ENCODE measurements around the gene PROZ. TPM values are rescaled to one million over a fixed set of nuclear protein-coding genes. Genes with fewer than 3 reads are reported as not detected.

The PROZ gene
- total RNA-seq, 2 experiments from 2014 or later = 0.19 TPM; not detected in 1

- no peaks in the 10 kb centered on the region for H3K4me1 Mint-ChIP-seq
- CTCF ChIA-PET = interaction anchor here (1.0 kb wide), 1 partner anchor 8 kb away, joined by 3 read pairs; no protein-coding TSS in a partner anchor
Measured at GRCh38 chr13:113140677-113141600, 17.5 kb upstream of the PROZ start.

GRCh38 chr13:113141601-113141970, 16.9 kb upstream of the PROZ start:
- Mint-ChIP-seq H3K4me1 (no peaks in the 10 kb centered on the region), H3K9me3 (peaks cover 2% of the 10 kb centered on the region), H3K36me3 (ENCODE audit: low read depth) (no peaks in the 10 kb centered on the region), H3K27me3 (peaks cover 4% of the 10 kb centered on the region), H3K27ac (no peak overlapping the region), H3K4me3 (no peak overlapping the region)
- ChIA-PET POLR2A (no interaction called here), CTCF (interaction anchor here (1.0 kb wide), 1 partner anchor 9 kb away, joined by 3 read pairs; no protein-coding TSS in a partner anchor)
- DNase-seq = no peak

More at GRCh38 chr13:113140677-113141600, 17.5 kb upstream of the PROZ start:
- H3K27me3 Mint-ChIP-seq = peaks cover 6% of the 10 kb centered on the region
- H3K27ac Mint-ChIP-seq = no peak overlapping the region
- H3K9me3 Mint-ChIP-seq = no peaks in the 10 kb centered on the region
- POLR2A ChIA-PET = no interaction called here
- DNase-seq = no peak
- no peaks in the 10 kb centered on the region for H3K36me3 Mint-ChIP-seq (ENCODE audit: low read depth)
- H3K4me3 Mint-ChIP-seq = no peak overlapping the region

- POLR2A ChIA-PET = no interaction called here
- CTCF ChIA-PET = interaction anchor here (0.6 to 0.7 kb wide), 3 partner anchors 16 to 103 kb away, joined by 3 to 5 read pairs (median 3); partner anchors contain the start of gene PCID2
Measured at GRCh38 chr13:113142876-113143275, 15.6 kb upstream of the PROZ start.

GRCh38 chr13:113143466-113144254, 14.8 kb upstream of the PROZ start:
- no peaks in the 10 kb centered on the region for H3K36me3 Mint-ChIP-seq (ENCODE audit: low read depth)
- no peaks in the 10 kb centered on the region for H3K27me3 Mint-ChIP-seq
- ChIA-PET POLR2A (no interaction called here), CTCF (interaction anchor here (0.6 kb wide), 2 partner anchors 15 to 104 kb away, joined by 3 read pairs; no protein-coding TSS in a partner anchor)
- H3K9me3 Mint-ChIP-seq = peaks cover 2% of the 10 kb centered on the region
- no peak for DNase-seq
- H3K27ac Mint-ChIP-seq = no peak overlapping the region
- no peaks in the 10 kb centered on the region for H3K4me1 Mint-ChIP-seq
- H3K4me3 Mint-ChIP-seq = no peak overlapping the region

More at GRCh38 chr13:113142876-113143275, 15.6 kb upstream of the PROZ start:
- H3K36me3 Mint-ChIP-seq (ENCODE audit: low read depth) = no peaks in the 10 kb centered on the region
- peaks cover 2% of the 10 kb centered on the region for H3K9me3 Mint-ChIP-seq
- peaks cover 1% of the 10 kb centered on the region for H3K27me3 Mint-ChIP-seq
- DNase-seq = no peak
- H3K4me3 Mint-ChIP-seq = no peak overlapping the region
- H3K27ac Mint-ChIP-seq = no peak overlapping the region
- no peaks in the 10 kb centered on the region for H3K4me1 Mint-ChIP-seq

GRCh38 chr13:113144255-113144629, 14.2 kb upstream of the PROZ start:
- Mint-ChIP-seq H3K4me3 (no peak overlapping the region), H3K27me3 (no peaks in the 10 kb centered on the region), H3K27ac (no peak overlapping the region), H3K4me1 (no peaks in the 10 kb centered on the region), H3K36me3 (ENCODE audit: low read depth) (no peaks in the 10 kb centered on the region), H3K9me3 (peaks cover 2% of the 10 kb centered on the region)
- POLR2A ChIA-PET = no interaction called here
- CTCF ChIA-PET = no interaction called here
- no peak for DNase-seq

GRCh38 chr13:113145496-113145895, 13.0 kb upstream of the PROZ start:
- DNase-seq = no peak
- H3K27me3 Mint-ChIP-seq = no peaks in the 10 kb centered on the region
- no peaks in the 10 kb centered on the region for H3K4me1 Mint-ChIP-seq
- CTCF ChIA-PET = interaction anchor here (0.6 to 1.1 kb wide), 2 partner anchors 14 to 239 kb away, joined by 3 read pairs; no protein-coding TSS in a partner anchor
- no peak overlapping the region for H3K27ac Mint-ChIP-seq
- H3K36me3 Mint-ChIP-seq (ENCODE audit: low read depth) = no peaks in the 10 kb centered on the region
- no peak overlapping the region for H3K4me3 Mint-ChIP-seq
- POLR2A ChIA-PET = no interaction called here
- H3K9me3 Mint-ChIP-seq = peaks cover 2% of the 10 kb centered on the region

- Mint-ChIP-seq H3K27ac (no peak overlapping the region), H3K4me1 (peaks cover under 1% of the 10 kb centered on the region), H3K9me3 (peaks cover 2% of the 10 kb centered on the region), H3K36me3 (ENCODE audit: low read depth) (no peaks in the 10 kb centered on the region), H3K4me3 (no peak overlapping the region), H3K27me3 (peaks cover under 1% of the 10 kb centered on the region)
- no peak for DNase-seq
- ChIA-PET CTCF (interaction anchor here (1.1 kb wide), 1 partner anchor 15 kb away, joined by 3 read pairs; no protein-coding TSS in a partner anchor), POLR2A (no interaction called here)
Measured at GRCh38 chr13:113145911-113146598, 12.4 kb upstream of the PROZ start.

GRCh38 chr13:113146750-113147149, 11.7 kb upstream of the PROZ start:
- Mint-ChIP-seq H3K27ac (no peak overlapping the region), H3K9me3 (peaks cover 2% of the 10 kb centered on the region), H3K27me3 (peaks cover 3% of the 10 kb centered on the region), H3K36me3 (ENCODE audit: low read depth) (no peaks in the 10 kb centered on the region), H3K4me1 (peaks cover 2% of the 10 kb centered on the region), H3K4me3 (no peak overlapping the region)
- ChIA-PET CTCF (no interaction called here), POLR2A (no interaction called here)
- no peak for DNase-seq

- no peak overlapping the region for H3K27ac Mint-ChIP-seq
- peaks cover 4% of the 10 kb centered on the region for H3K27me3 Mint-ChIP-seq
- no peaks in the 10 kb centered on the region for H3K36me3 Mint-ChIP-seq (ENCODE audit: low read depth)
- H3K9me3 Mint-ChIP-seq = peaks cover 2% of the 10 kb centered on the region
- no peak overlapping the region for H3K4me3 Mint-ChIP-seq
- no peak for DNase-seq
- CTCF ChIA-PET = interaction anchor here (0.6 kb wide), 1 partner anchor 362 kb away, joined by 4 read pairs; no protein-coding TSS in a partner anchor
- H3K4me1 Mint-ChIP-seq = peaks cover 4% of the 10 kb centered on the region
- POLR2A ChIA-PET = no interaction called here
Measured at GRCh38 chr13:113147206-113147605, 11.2 kb upstream of the PROZ start.

- ChIA-PET CTCF (no interaction called here), POLR2A (no interaction called here)
- peaks cover 5% of the 10 kb centered on the region for H3K36me3 Mint-ChIP-seq (ENCODE audit: low read depth)
- H3K27ac Mint-ChIP-seq = no peak overlapping the region
- peaks cover 14% of the 10 kb centered on the region for H3K4me1 Mint-ChIP-seq
- no peak overlapping the region for H3K4me3 Mint-ChIP-seq
- H3K9me3 Mint-ChIP-seq = peaks cover 2% of the 10 kb centered on the region
- H3K27me3 Mint-ChIP-seq = peaks cover 12% of the 10 kb centered on the region
- DNase-seq = no peak
Measured at GRCh38 chr13:113148407-113148806, 10.0 kb upstream of the PROZ start.

GRCh38 chr13:113148940-113149503, 9.4 kb upstream of the PROZ start:
- no peak overlapping the region for H3K27ac Mint-ChIP-seq
- POLR2A ChIA-PET = no interaction called here
- peaks cover 12% of the 10 kb centered on the region for H3K27me3 Mint-ChIP-seq
- H3K4me3 Mint-ChIP-seq = no peak overlapping the region
- peaks cover 5% of the 10 kb centered on the region for H3K36me3 Mint-ChIP-seq (ENCODE audit: low read depth)
- DNase-seq = no peak
- peaks cover 2% of the 10 kb centered on the region for H3K9me3 Mint-ChIP-seq
- H3K4me1 Mint-ChIP-seq = peaks cover 18% of the 10 kb centered on the region
- CTCF ChIA-PET = no interaction called here

GRCh38 chr13:113149711-113150549, 8.5 kb upstream of the PROZ start:
- H3K9me3 Mint-ChIP-seq = peaks cover 3% of the 10 kb centered on the region
- ChIA-PET POLR2A (no interaction called here), CTCF (no interaction called here)
- peaks cover 21% of the 10 kb centered on the region for H3K4me1 Mint-ChIP-seq
- H3K36me3 Mint-ChIP-seq (ENCODE audit: low read depth) = peaks cover 5% of the 10 kb centered on the region
- DNase-seq = no peak
- H3K27ac Mint-ChIP-seq = no peak overlapping the region
- peaks cover 13% of the 10 kb centered on the region for H3K27me3 Mint-ChIP-seq
- no peak overlapping the region for H3K4me3 Mint-ChIP-seq
